ENCODE measurements around the gene FLVCR1.
"Not testable (repeated sequence)": the region's sequence is repeated elsewhere in the genome, so short reads cannot be mapped to it uniquely, and the experiment has no call there.

FLVCR1 gene

GRCh38 chr1:212838145-212838544, 19.9 kb upstream of the FLVCR1 start:
- no peak for DNase-seq (ENCODE audit: low read depth)
- in situ Hi-C loops (cut with HindIII; ENCODE audit: low sequenced_read_pairs), result no loop called here
- no peak overlapping the region for H3K4me3 ChIP-seq (ENCODE audit: low read depth, low read length)
- no peak for TF ChIP-seq CTCF (IDR thresholded peaks at IDR 0.05; ENCODE audit: low read depth, low read length, missing control alignments)

GRCh38 chr1:212844521-212844920, 13.6 kb upstream of the FLVCR1 start:
- DNase-seq (ENCODE audit: low read depth); in situ Hi-C loops (cut with HindIII; ENCODE audit: low sequenced_read_pairs); H3K4me3 ChIP-seq (ENCODE audit: low read depth, low read length): not testable (repeated sequence)

- no peak for DNase-seq (ENCODE audit: low read depth)
- in situ Hi-C loops (cut with HindIII; ENCODE audit: low sequenced_read_pairs), result no loop called here
- no peak for TF ChIP-seq CTCF (IDR thresholded peaks at IDR 0.05; ENCODE audit: low read depth, low read length, missing control alignments)
- H3K4me3 ChIP-seq (ENCODE audit: low read depth, low read length), result no peak within 1 kb of the TSS
These were observed 10.5 kb upstream of the FLVCR1 start, which contains the start of gene SPATA45 for GRCh38 chr1:212847549-212847948. Gene SPATA45 (minus strand): TSS chr1:212847649. CDS start chr1:212836149, 11,500 bp downstream.

GRCh38 chr1:212852105-212852688, 5.9 kb upstream of the FLVCR1 start:
- no peak overlapping the region for H3K4me3 ChIP-seq (ENCODE audit: low read depth, low read length)
- DNase-seq (ENCODE audit: low read depth), result no peak
- TF ChIP-seq CTCF (IDR thresholded peaks at IDR 0.05; ENCODE audit: low read depth, low read length, missing control alignments), result no peak
- in situ Hi-C loops (cut with HindIII; ENCODE audit: low sequenced_read_pairs), result no loop called here

- TF ChIP-seq CTCF (IDR thresholded peaks at IDR 0.05; ENCODE audit: low read depth, low read length, missing control alignments), result no peak
- in situ Hi-C loops (cut with HindIII; ENCODE audit: low sequenced_read_pairs), result no loop called here
- no peak overlapping the region for H3K4me3 ChIP-seq (ENCODE audit: low read depth, low read length)
- no peak for DNase-seq (ENCODE audit: low read depth)
These were observed 4.4 kb upstream of the FLVCR1 start for GRCh38 chr1:212853658-212854057.

- no peak for DNase-seq (ENCODE audit: low read depth)
- TF ChIP-seq CTCF (IDR thresholded peaks at IDR 0.05; ENCODE audit: low read depth, low read length, missing control alignments), result no peak
- H3K4me3 ChIP-seq (ENCODE audit: low read depth, low read length), result peak overlapping the region; percentile 80
- in situ Hi-C loops (cut with HindIII; ENCODE audit: low sequenced_read_pairs), result no loop called here
These were observed 1.3 kb upstream of the FLVCR1 start for GRCh38 chr1:212856755-212857154.

- no peak for DNase-seq (ENCODE audit: low read depth)
- no peak for TF ChIP-seq CTCF (IDR thresholded peaks at IDR 0.05; ENCODE audit: low read depth, low read length, missing control alignments)
- peak overlapping the region; percentile 80 for H3K4me3 ChIP-seq (ENCODE audit: low read depth, low read length)
- in situ Hi-C loops (cut with HindIII; ENCODE audit: low sequenced_read_pairs), result no loop called here
These were observed 588 bp downstream of the FLVCR1 start for GRCh38 chr1:212858461-212859265.
